HG03354 (cell line): ENCODE data around the gene MRPS16.

Source experiments
- ATAC-seq: cut with Tn5 transposase; IDR thresholded peaks from one replicate; pipeline ENCODE4 v1.9.1; 2021; ENCODE audit warnings: mild to moderate bottlenecking; ENCODE audit not compliant: unreplicated experiment, poor library complexity, severe bottlenecking

The MRPS16 gene

GRCh38 chr10:73205890-73206289, 46.6 kb downstream of the MRPS16 start:
- ATAC-seq = no peak

GRCh38 chr10:73205081-73205480, 47.4 kb downstream of the MRPS16 start:
- no peak for ATAC-seq
